Endodermal cell (in vitro differentiated cells): Measurements from ENCODE around the gene GPD2. TPM values are rescaled to one million over a fixed set of nuclear protein-coding genes. Genes with fewer than 3 reads are reported as not detected.

ENCODE experiments used
- DNase-seq: peaks from one replicate; pipeline ENCODE4 v3.0.0-alpha.2; 2017
- H3K27ac ChIP-seq: 2 replicates; pipeline ENCODE4 v1.5.1; 2013; ENCODE audit warnings: mild to moderate bottlenecking, low read depth, low read length, moderate library complexity
- H3K27me3 ChIP-seq: 2 replicates; pipeline ENCODE4 v1.6.1; 2013; ENCODE audit warnings: mild to moderate bottlenecking, low read length, moderate library complexity; ENCODE audit not compliant: insufficient read depth, control insufficient read depth, poor library complexity, severe bottlenecking
- H3K36me3 ChIP-seq: 2 replicates; pipeline ENCODE4 v1.7.0; 2013; ENCODE audit warnings: mild to moderate bottlenecking, low read length, moderate library complexity; ENCODE audit not compliant: control insufficient read depth, insufficient read depth
- H3K4me1 ChIP-seq: one replicate; pipeline ENCODE4 v1.7.0; 2013; ENCODE audit warnings: low read length; ENCODE audit not compliant: control insufficient read depth, insufficient read depth
- H3K4me3 ChIP-seq: 2 replicates; pipeline ENCODE4 v1.5.1; 2013; ENCODE audit warnings: mild to moderate bottlenecking, low read length, moderate library complexity
- H3K9ac ChIP-seq: 2 replicates; pipeline ENCODE4 v1.6.1; 2013; ENCODE audit warnings: mild to moderate bottlenecking, low read length, moderate library complexity; ENCODE audit not compliant: poor library complexity, severe bottlenecking; ENCODE audit errors: extremely low read depth
- H3K9me3 ChIP-seq: 2 replicates; pipeline ENCODE4 v1.6.1; 2013; ENCODE audit warnings: mild to moderate bottlenecking, low read length, moderate library complexity; ENCODE audit not compliant: control insufficient read depth
- H3K27ac Mint-ChIP-seq: 2 replicates; pipeline ENCODE4 v1.8.0; 2020; ENCODE audit warnings: mixed read lengths
- H3K27me3 Mint-ChIP-seq: 2 replicates; pipeline ENCODE4 v1.8.0; 2021; ENCODE audit warnings: mild to moderate bottlenecking, mixed read lengths; ENCODE audit not compliant: insufficient read depth
- H3K36me3 Mint-ChIP-seq: 2 replicates; pipeline ENCODE4 v1.8.0; 2020; ENCODE audit warnings: low read depth, mixed read lengths
- H3K4me1 Mint-ChIP-seq: 2 replicates; pipeline ENCODE4 v1.8.0; 2020; ENCODE audit warnings: mixed read lengths
- H3K4me3 Mint-ChIP-seq: 2 replicates; pipeline ENCODE4 v1.8.0; 2020; ENCODE audit warnings: mild to moderate bottlenecking, moderate library complexity, mixed read lengths
- H3K9me3 Mint-ChIP-seq: 2 replicates; pipeline ENCODE4 v1.8.0; 2020; ENCODE audit warnings: mild to moderate bottlenecking, mixed read lengths
- WGBS, 2 experiments: methylation state at CpG; one replicate each; pipeline versions ENCODE4 v1.1.5 to v1.1.7; 2013; ENCODE audit warnings: missing lambda C conversion rate in 2 of 2, mixed read lengths in 1 of 2; ENCODE audit not compliant: insufficient coverage in 1 of 2, insufficient read length in 1 of 2; 5-methylcytosine and 5-hydroxymethylcytosine counted together
- total RNA-seq, 2 donors: library from RNA; stranded (reverse); fragmentation: NEBNext Ultra II Directional in 1 of 2; extraction: Animal tissue kit (Norgen Biotek cat#: 25700) in 1 of 2; gene quantifications; 2 replicates in 1 of 2; 3 replicates in 1 of 2; pipeline ENCODE4 v1.2.1, GENCODE V29; 2021
- TF ChIP-seq, protein P1 (sequence below): fragments of 200-600 bp; sonication (generic); conservative IDR thresholded peaks from 2 replicates; pipeline ENCODE4 v1.5.0; 2021; ENCODE audit warnings: antibody characterized with exemption, mild to moderate bottlenecking

The GPD2 gene
- total RNA-seq, 2 donors from 2014 or later: 51.7 to 64.6 TPM

DNA sequence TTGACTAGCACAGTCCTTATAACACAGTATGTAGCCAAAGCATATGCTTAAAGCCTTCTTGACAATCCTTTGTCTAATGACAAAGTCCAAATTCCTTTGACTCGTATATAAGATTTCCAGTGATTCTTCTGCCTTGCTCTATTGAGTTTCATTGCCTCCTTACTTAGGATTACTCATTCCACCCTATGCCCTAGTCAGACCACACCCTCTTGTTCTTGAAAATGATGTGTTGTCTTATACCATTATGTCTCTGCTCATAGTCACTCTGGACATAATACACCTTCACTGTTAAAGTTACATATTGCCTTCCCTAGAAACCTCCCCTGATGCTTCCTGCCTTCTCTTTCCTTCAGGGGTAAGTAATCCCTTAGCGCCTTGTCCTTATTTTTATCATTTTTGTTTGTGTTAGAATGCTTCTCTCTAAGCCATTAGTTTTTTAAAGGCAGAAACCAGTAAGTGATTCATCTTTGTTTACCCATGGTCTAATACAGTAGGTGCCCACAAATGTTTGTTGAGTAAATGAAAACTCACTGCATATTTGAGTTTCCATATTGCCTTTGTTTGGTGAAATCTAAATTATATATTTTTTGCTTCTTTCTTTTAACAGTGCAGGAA lies 19.3 kb downstream of the GPD2 start:
- DNase-seq: no peak
- Mint-ChIP-seq H3K4me1 (peaks cover 17% of the 10 kb centered on the region), H3K9me3 (peaks cover 23% of the 10 kb centered on the region), H3K27ac (no peak overlapping the region), H3K4me3 (no peak overlapping the region), H3K27me3 (no peaks in the 10 kb centered on the region), H3K36me3 (peaks cover 23% of the 10 kb centered on the region)
- H3K4me3 ChIP-seq: no peak overlapping the region
- H3K27ac ChIP-seq: no peak overlapping the region
- H3K36me3 ChIP-seq: no peaks in the 10 kb centered on the region
- H3K9ac ChIP-seq: no peak overlapping the region
- H3K27me3 ChIP-seq: no peaks in the 10 kb centered on the region
- H3K4me1 ChIP-seq: peaks cover 4% of the 10 kb centered on the region
- H3K9me3 ChIP-seq: peaks cover 12% of the 10 kb centered on the region
- TF ChIP-seq, protein P1, sequence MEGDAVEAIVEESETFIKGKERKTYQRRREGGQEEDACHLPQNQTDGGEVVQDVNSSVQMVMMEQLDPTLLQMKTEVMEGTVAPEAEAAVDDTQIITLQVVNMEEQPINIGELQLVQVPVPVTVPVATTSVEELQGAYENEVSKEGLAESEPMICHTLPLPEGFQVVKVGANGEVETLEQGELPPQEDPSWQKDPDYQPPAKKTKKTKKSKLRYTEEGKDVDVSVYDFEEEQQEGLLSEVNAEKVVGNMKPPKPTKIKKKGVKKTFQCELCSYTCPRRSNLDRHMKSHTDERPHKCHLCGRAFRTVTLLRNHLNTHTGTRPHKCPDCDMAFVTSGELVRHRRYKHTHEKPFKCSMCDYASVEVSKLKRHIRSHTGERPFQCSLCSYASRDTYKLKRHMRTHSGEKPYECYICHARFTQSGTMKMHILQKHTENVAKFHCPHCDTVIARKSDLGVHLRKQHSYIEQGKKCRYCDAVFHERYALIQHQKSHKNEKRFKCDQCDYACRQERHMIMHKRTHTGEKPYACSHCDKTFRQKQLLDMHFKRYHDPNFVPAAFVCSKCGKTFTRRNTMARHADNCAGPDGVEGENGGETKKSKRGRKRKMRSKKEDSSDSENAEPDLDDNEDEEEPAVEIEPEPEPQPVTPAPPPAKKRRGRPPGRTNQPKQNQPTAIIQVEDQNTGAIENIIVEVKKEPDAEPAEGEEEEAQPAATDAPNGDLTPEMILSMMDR: no peak
- WGBS, 2 experiments: 93 to 96% methylated on average over 1 to 2 of the region's 2 CpGs

DNA sequence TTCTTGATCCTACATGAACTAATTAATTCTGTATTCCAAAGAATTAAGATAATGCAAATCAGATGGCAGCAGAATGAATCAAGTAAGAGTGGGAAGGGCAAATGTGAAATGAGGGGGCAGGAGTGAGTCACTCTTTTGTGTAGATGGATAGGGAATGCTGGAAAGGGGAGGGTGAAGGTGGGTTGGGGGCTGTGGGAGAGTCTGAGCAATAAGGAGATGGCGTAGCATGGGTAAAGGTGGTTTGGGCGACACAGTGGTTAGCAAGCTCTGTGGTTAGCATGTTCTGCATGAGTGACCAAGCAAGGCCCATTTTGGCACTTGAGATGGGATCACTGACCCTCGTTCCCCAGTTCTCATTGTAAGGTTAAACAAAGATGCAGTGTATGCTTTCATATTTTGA lies 20.4 kb downstream of the GPD2 start:
- Mint-ChIP-seq H3K27me3 (no peaks in the 10 kb centered on the region), H3K4me3 (no peak overlapping the region), H3K27ac (no peak overlapping the region), H3K9me3 (peaks cover 23% of the 10 kb centered on the region), H3K4me1 (peaks cover 17% of the 10 kb centered on the region), H3K36me3 (peaks cover 23% of the 10 kb centered on the region)
- 91 to 92% methylated on average over 3 of the region's 3 CpGs for WGBS, 2 experiments
- no peak overlapping the region for H3K4me3 ChIP-seq
- H3K4me1 ChIP-seq: peaks cover 4% of the 10 kb centered on the region
- no peaks in the 10 kb centered on the region for H3K36me3 ChIP-seq
- no peak overlapping the region for H3K9ac ChIP-seq
- no peaks in the 10 kb centered on the region for H3K27me3 ChIP-seq
- TF ChIP-seq, protein P1: no peak
- no peak for DNase-seq
- peaks cover 12% of the 10 kb centered on the region for H3K9me3 ChIP-seq
- no peak overlapping the region for H3K27ac ChIP-seq

DNA sequence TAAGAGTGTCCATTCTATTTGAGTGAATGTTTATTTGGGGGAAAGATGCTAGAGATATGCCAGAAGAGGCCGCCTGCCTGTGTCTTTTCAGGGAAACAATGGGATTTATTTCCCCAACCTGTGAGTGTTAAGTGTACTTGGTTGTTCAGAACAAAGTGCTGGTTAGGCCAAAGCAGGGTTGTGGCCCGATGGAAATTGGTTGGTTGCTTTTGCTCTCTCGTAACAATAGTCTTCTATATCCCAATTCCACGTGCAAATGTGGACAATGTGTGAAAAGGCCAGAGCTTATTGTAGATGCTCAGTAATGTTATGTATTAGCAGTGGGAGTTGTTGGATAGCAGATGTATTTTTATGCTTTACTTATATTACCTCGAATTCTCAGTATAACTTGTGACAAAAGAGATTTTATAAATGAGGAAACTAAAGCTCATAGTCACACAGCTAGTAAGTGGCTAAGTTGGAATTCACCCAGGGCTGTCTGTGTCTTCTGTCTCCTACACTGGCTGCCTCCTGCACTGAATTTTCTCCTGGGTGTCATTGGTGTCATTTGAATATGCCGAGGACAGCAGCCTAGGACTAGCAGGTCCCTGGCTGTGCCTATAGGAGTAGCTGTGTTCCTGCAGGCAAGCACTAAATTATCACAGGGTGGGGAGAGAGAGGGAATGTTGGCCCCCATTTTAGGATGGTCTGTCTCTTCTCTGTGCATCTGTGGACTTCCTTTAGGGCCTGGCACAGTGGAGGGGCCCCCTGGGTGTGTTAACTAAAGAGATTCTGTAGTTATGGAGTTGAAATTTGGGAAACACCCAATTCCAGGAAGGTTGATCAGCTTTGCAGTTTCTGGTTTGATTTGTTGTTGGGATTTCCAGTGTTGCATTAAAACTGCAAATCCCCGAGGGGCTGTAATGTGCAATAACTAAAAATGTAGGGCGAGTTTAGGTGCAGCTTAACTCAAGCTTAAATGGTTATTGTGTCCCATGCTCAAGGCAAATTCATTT lies 21.6 kb downstream of the GPD2 start:
- Histone ChIP-seq H3K4me1 (peaks cover 4% of the 10 kb centered on the region), H3K36me3 (no peaks in the 10 kb centered on the region), H3K27ac (no peak overlapping the region), H3K9me3 (peaks cover 6% of the 10 kb centered on the region), H3K27me3 (no peaks in the 10 kb centered on the region), H3K4me3 (no peak overlapping the region), H3K9ac (no peak overlapping the region)
- Mint-ChIP-seq H3K36me3 (peaks cover 13% of the 10 kb centered on the region), H3K4me3 (no peak overlapping the region), H3K4me1 (peaks cover 19% of the 10 kb centered on the region), H3K27me3 (no peaks in the 10 kb centered on the region), H3K9me3 (peaks cover 11% of the 10 kb centered on the region), H3K27ac (peak overlapping the region; percentile 26)
- peak; percentile 51 for DNase-seq
- 90% methylated on average over 3 to 8 of the region's 8 CpGs for WGBS, 2 experiments
- TF ChIP-seq, protein P1: peak; percentile 31
